GM21526 (cell line): ENCODE measurements around the gene EMC9.
A peak's percentile ranks its signal among the peaks of the same experiment; 100 is the strongest.

Source experiments
- ATAC-seq: cut with Tn5 transposase; IDR thresholded peaks from one replicate; pipeline ENCODE4 v1.9.1; 2021; ENCODE audit warnings: moderate library complexity; ENCODE audit not compliant: unreplicated experiment, low FRiP score

The EMC9 gene

DNA sequence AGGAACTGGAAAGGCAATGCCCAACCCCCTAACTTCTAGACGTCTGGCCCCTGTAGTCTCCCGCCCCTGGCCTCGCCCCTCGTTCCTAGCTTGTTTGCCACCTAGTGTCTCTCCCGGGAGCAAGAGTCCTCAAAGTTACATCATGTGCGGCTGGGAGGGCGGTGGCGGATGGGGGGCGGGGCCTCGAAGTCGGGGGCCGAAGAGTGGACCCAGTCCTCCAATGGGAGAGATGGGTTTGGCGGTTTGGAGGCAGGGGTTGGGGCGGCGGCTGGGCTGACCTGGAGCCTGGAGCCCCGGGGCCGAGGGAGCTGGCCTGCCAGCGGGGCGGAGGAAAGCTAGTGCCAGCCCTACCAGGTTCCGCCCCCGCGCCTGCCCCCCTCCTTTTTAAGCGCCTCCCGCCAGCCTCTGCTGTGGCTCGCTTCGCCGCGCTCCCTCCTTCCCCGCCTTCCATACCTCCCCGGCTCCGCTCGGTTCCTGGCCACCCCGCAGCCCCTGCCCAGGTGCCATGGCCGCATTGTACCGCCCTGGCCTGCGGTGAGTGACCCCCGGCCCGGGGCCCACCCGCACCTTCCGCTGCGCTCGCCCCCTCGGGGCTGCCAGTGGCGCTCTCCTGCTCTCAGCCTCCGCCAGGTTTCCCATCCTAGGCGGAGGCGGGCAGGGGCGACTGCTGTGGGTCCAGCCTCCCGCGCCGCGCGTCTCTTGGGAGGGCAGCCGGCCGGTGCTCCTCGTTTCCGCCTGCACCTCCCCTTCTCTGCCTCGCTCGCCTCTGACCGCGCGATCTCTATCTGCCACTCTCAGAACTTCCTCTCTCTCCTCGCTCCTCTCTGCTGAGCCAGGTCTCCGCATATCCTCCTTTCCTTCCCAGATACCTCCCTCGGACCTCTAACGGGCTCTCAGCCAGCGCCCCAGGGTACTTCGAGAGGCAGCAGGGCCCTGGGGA lies 47.2 kb downstream of the EMC9 start, which contains the start of gene PCK2:
PCK2 (plus strand) TSS at position 411 of the 940 bp plus-strand sequence; CDS start at position 506, 95 bp downstream.
- ATAC-seq = peak; percentile 44

DNA sequence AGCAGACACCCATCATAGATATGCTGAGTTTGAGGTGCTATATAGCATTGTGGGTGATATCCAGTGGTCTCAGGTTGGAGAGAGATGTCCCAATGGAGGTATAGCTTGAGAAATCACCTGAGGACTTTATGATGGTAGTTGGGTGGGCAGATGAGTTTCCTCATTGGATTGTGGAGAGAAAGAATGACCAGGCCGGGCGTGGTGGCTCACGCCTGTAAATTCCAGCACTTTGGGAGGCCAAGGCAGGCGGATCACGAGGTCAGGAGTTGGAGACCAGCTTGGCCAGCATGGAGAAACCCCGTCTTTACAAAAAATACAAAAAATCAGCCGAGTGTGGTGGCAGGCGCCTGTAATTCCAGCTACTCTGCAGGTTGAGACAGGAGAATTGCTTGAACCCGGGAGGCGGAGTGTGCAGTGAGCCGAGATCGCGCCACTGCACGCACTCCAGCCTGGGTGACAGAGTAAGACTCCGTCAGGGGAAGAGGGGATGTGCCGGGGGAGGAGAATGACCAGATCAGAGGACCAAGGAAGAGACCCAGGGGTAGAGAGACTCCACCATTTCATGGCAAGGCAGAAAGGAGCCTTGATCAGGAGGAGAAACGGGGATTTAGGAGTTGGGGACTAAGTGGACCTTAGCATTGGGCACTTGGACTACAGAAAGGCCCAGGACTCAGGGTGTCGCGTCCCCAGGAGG lies 48.0 kb downstream of the EMC9 start:
- no peak for ATAC-seq

DNA sequence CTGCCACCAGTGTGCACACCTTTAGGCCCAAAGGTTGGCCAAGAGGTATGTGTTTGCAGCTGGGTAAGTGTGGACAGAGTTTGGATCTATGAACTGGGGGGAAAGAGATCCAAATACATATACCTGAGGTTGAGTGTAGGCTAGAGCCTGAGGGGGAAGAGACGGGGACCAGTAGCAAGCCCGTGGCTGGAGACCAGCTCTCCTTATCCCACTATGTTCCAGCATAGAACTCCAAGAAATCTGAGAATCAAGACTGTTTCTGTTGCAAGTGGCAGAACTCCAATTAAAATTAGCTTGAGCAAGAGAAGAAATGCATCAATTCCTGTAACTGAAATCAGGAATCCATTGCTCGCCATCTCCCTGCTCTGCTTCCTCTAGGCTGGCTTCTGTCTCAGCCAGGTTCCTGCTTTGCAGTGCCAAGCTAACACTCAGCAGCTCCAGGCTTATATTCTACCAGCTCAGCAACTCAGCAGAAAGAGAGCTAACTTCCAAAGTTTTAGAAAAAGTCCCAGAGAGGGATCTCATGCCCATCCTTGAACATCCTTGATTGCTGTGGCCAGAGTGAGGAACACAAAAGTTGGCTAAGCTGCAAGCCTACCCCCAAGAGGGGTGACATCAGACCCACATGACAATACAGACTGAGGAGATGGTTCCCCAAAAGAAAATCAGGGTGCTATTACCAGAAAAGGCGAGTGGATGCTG lies 48.7 kb downstream of the EMC9 start:
- no peak for ATAC-seq

DNA sequence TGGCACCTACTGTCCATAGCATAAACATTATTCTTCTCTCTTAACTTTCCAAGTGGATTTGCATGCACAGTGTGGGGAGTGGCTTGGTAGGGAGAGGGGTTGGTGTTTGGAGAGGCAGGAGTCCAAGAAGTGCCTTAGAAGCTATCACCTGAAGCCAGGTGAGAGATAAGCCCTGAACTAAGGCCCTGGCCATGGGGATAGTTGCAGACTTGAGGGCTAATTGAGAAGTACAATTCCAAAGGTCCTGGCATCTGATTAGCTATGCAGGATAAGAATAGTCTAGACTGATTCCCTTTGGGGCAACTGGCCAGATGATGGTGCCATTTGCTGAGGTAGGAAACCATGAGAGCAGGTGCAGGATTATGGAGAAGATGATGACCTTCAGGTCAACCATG lies 49.3 kb downstream of the EMC9 start:
- no peak for ATAC-seq

DNA sequence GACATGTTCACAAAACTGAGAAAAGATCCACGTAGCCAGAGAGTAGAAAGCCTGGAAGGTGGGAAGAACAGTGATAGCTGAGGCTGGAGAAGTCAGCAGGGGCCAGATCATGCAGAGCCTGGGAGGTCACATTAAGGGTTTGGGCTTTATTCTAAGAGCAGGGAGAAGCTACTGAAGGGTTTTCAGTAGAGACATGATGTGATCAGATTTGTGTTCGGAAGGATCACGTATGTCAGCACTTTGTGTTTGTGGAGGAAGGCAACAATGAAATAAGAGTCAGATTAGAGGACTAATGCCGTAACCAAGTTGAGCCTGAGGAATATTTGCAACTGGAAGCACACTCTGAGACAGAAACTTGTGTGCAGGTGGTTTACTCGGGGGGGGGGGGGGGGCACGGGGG lies 51.5 kb downstream of the EMC9 start:
- ATAC-seq = no peak
